ENCODE results near the gene B3GNT7.
"Not testable (repeated sequence)": the region's sequence is repeated elsewhere in the genome, so short reads cannot be mapped to it uniquely, and the experiment has no call there.

Gene B3GNT7

DNA sequence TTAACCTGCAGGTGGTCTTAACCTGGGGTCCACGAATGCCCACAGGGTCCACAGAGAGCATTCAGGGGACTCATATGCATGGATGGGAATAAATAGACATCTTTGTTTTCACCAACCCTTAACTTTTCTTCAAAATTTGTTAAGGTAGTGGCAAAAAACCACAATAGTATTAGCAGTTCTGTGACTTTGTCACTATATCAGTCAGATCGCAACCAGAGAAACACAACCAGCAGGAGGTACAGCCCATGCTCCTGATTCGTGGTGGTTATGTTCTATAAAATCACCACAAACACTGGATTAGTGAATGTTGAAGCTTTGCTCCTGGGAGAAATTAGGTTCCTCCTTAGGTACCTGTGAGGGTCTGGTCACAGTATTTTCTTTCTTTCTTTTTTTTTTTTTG, 31.6 kb downstream of the B3GNT7 start:
- DNase-seq (ENCODE audit: low spot score) = no peak

GRCh38 chr2:231429152-231429551, 33.6 kb downstream of the B3GNT7 start:
- no peak for DNase-seq (ENCODE audit: low spot score)

- DNase-seq (ENCODE audit: low spot score) = no peak
Observed at GRCh38 chr2:231429901-231430300, 34.4 kb downstream of the B3GNT7 start.

DNA sequence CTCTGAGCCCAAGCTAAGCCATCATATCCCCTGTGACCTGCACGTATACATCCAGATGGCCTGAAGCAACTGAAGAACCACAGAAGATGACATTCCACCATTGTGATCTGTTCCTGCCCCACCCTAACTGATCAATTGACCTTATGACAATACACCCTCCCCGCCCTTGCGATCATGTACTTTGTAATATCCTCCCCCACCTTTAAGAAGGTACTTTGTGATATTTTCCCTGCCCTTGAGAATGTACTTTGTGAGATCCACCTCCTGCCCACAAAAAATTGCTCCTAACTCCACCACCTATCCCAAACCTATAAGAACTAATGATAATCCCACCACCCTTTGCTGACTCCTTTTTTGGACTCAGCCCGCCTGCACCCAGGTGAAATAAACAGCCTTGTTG, 34.9 kb downstream of the B3GNT7 start:
- DNase-seq (ENCODE audit: low spot score) = not testable (repeated sequence)

- no peak for DNase-seq (ENCODE audit: low spot score)
Observed at GRCh38 chr2:231431606-231432005, 36.1 kb downstream of the B3GNT7 start.

DNA sequence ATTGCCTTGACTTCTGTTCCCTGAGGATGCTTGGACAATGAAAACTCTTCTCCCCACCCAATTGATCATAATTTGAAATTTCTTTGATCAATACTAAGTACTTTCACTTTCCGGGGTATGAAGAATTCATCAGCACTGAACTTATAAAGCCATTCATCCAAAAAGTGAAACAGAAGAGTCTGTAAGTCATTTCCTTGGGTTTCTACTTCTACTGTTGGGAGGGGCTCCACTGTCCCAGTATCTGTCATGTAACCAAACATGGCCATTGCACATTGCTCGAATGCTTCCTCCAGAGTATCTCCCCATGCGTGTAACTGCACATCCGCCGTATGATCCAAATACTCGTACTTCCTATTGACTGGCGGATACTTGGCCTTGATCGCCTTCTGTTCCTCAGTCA, 38.5 kb downstream of the B3GNT7 start:
- no peak for DNase-seq (ENCODE audit: low spot score)

DNA sequence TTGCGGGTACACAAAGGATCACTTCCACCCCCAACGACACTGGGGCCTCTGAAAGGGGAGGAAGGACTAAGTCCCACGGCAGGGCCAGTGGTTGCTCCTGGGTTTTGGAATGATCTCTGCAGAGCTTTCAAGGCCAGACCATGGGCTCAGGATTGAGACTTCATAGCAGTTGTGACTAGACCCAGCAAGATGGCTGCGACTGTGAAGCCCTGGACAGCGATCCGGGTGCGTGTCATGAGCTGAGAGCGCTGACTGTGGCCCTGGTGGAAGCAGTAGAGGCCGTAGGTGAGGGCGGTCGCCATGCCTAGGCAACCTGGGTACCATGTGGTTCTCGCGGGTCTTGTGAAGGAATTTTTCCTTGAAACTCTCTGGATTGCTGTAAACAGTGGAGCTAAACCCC, 41.4 kb downstream of the B3GNT7 start:
- no peak for DNase-seq (ENCODE audit: low spot score)

DNA sequence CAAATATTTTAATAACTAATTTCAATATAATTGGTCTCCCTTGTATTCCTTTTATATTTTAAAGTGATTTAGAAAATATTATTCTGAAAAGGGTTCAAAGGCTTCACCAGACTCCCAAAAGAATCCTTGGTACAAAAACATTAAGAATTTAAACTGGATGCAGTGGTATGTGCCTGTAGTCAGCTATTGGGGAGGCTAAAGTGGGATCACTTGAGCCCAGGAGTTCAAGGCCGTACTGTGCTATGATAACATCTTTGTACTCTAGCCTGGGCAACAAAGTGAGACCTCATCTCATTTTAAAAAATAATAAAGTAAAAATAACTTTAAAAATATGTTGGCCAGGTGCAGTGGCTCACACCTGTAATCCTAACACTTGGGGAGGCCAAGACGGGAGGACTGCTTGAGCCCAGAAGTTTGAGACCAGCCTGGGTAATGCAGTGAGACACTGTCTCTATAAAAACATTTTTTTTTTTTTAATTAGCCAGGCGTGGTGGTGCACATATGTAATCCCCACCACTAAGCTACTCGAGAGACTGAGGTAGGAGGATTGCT, 54.1 kb downstream of the B3GNT7 start:
- no peak for DNase-seq (ENCODE audit: low spot score)

GRCh38 chr2:231450548-231450989, 55.1 kb downstream of the B3GNT7 start:
- no peak for DNase-seq (ENCODE audit: low spot score)
